Osteocyte (in vitro differentiated cells): Measurements from ENCODE around the gene GLT6D1. TPM values are rescaled to one million over a fixed set of nuclear protein-coding genes. Genes with fewer than 3 reads are reported as not detected.

Experiments
- DNase-seq: peaks from one replicate; pipeline ENCODE4 v3.0.0; 2021; ENCODE audit warnings: mixed read lengths; ENCODE audit not compliant: unreplicated experiment; ENCODE audit errors: extremely low spot score
- H3K27ac Mint-ChIP-seq: one replicate; pipeline ENCODE4 v1.8.0; 2021; ENCODE audit warnings: mild to moderate bottlenecking, mixed read lengths; ENCODE audit not compliant: unreplicated experiment
- H3K27me3 Mint-ChIP-seq: one replicate; pipeline ENCODE4 v1.8.0; 2021; ENCODE audit warnings: mixed read lengths; ENCODE audit not compliant: unreplicated experiment
- H3K36me3 Mint-ChIP-seq: one replicate; pipeline ENCODE4 v1.8.0; 2021; ENCODE audit warnings: mixed read lengths; ENCODE audit not compliant: unreplicated experiment
- H3K4me1 Mint-ChIP-seq: one replicate; pipeline ENCODE4 v1.8.0; 2021; ENCODE audit warnings: mixed read lengths; ENCODE audit not compliant: unreplicated experiment
- H3K4me3 Mint-ChIP-seq: one replicate; pipeline ENCODE4 v1.8.0; 2021; ENCODE audit warnings: mild to moderate bottlenecking, moderate library complexity, mixed read lengths; ENCODE audit not compliant: unreplicated experiment
- H3K9me3 Mint-ChIP-seq: one replicate; pipeline ENCODE4 v1.8.0; 2021; ENCODE audit warnings: mixed read lengths; ENCODE audit not compliant: unreplicated experiment
- total RNA-seq: library from RNA; stranded (reverse); gene quantifications from 2 replicates; pipeline ENCODE4 v1.2.1, GENCODE V29; 2021
- TF ChIP-seq, protein P1 (sequence below): fragments of 200-600 bp; sonication (generic); IDR thresholded peaks from 2 replicates; pipeline ENCODE4 v1.5.0; 2021; ENCODE audit warnings: antibody characterized with exemption, mild to moderate bottlenecking, moderate library complexity

GLT6D1 gene
- total RNA-seq, 1 donor from 2014 or later: not detected

DNA sequence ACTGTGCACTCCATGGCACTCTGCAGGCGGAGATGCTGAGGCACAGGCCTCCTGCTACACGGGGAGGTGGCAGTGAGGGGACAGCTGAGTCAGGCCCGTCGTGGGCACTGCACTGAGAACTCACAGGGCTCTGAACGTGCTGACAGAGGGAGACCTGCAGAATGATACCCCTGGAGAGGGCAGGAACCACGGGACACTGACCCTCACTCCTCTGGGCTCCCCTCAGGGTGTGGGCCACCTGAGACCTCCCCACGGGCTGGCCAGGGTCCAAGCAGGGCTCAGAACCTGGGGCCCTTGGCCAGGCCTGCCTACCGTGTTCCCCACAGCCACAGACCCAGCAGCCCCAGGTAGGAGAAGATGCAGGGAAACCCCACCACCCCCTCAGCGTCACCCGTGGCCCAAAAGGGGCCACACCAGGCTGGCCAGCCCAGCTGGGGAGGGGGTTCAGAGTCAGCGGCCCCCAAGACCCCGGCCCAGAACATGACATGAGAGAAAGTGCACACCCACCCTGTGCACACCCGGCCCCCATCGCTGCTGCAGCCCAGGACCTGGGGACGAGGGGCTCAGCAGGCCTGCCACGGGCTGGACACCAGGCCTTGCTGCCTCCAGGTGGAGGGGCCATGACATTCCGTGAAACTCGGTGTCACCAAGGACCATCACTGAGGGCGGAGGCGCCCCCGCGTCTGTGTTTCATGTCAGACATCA, 30.9 kb downstream of the GLT6D1 start:
- DNase-seq: peak; percentile 83
- Mint-ChIP-seq H3K36me3 (no peaks in the 10 kb centered on the region), H3K27me3 (no peaks in the 10 kb centered on the region), H3K9me3 (no peaks in the 10 kb centered on the region), H3K27ac (no peak overlapping the region), H3K4me1 (no peaks in the 10 kb centered on the region), H3K4me3 (no peak overlapping the region)
- TF ChIP-seq, protein P1, sequence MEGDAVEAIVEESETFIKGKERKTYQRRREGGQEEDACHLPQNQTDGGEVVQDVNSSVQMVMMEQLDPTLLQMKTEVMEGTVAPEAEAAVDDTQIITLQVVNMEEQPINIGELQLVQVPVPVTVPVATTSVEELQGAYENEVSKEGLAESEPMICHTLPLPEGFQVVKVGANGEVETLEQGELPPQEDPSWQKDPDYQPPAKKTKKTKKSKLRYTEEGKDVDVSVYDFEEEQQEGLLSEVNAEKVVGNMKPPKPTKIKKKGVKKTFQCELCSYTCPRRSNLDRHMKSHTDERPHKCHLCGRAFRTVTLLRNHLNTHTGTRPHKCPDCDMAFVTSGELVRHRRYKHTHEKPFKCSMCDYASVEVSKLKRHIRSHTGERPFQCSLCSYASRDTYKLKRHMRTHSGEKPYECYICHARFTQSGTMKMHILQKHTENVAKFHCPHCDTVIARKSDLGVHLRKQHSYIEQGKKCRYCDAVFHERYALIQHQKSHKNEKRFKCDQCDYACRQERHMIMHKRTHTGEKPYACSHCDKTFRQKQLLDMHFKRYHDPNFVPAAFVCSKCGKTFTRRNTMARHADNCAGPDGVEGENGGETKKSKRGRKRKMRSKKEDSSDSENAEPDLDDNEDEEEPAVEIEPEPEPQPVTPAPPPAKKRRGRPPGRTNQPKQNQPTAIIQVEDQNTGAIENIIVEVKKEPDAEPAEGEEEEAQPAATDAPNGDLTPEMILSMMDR: no peak

DNA sequence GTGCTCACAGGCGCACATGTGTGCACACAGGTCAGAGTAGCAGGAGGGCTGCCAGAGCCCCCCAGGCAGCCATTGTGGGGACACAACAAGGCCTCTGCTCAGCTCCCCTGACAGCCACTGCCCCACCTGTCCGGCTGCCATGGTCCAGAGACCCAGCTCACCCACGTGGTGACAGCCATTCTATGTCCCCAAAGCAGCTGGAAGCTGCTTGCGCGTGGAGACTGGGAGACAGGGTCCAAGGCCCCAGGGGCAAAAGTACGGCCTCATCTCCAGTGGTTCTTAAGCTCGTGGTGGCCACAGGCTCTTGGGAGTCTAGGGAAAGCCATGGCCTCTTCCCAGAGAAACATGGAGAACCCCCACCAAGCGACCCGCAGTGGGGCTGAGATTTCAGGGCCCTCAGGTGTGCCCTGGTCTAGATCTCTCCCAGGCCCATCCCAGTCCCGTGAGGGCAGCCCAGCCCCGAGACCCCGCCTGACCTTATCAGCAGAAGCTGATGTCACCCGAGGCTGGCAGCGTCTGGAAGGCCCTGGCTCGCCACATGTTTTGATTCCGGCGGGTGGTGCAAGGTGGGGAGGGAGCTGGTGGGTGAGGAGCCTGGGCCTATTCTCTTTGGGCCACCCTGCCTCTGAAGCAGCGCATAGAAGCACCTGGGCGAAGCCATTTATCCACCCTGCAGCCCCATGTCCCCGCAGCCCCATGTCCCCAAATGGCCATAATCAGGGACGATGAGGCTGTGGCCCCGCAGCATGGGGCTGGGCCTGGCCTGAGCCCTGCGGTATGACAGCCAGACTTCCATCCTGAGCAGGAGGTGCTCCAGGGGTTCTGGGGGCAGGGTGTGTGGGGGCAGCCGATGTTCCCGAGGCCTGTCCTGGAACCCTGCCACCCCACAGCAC, 31.7 kb downstream of the GLT6D1 start:
- Mint-ChIP-seq H3K27ac (no peak overlapping the region), H3K4me1 (no peaks in the 10 kb centered on the region), H3K27me3 (no peaks in the 10 kb centered on the region), H3K9me3 (no peaks in the 10 kb centered on the region), H3K4me3 (no peak overlapping the region), H3K36me3 (no peaks in the 10 kb centered on the region)
- DNase-seq: peak; percentile 84
- TF ChIP-seq, protein P1: no peak

- no peaks in the 10 kb centered on the region for H3K4me1 Mint-ChIP-seq
- no peak overlapping the region for H3K4me3 Mint-ChIP-seq
- H3K9me3 Mint-ChIP-seq: no peaks in the 10 kb centered on the region
- no peak overlapping the region for H3K27ac Mint-ChIP-seq
- TF ChIP-seq, protein P1: no peak
- H3K27me3 Mint-ChIP-seq: no peaks in the 10 kb centered on the region
- H3K36me3 Mint-ChIP-seq: no peaks in the 10 kb centered on the region
- no peak for DNase-seq
Observed at GRCh38 chr9:135606885-135607259, 32.5 kb downstream of the GLT6D1 start.

DNA sequence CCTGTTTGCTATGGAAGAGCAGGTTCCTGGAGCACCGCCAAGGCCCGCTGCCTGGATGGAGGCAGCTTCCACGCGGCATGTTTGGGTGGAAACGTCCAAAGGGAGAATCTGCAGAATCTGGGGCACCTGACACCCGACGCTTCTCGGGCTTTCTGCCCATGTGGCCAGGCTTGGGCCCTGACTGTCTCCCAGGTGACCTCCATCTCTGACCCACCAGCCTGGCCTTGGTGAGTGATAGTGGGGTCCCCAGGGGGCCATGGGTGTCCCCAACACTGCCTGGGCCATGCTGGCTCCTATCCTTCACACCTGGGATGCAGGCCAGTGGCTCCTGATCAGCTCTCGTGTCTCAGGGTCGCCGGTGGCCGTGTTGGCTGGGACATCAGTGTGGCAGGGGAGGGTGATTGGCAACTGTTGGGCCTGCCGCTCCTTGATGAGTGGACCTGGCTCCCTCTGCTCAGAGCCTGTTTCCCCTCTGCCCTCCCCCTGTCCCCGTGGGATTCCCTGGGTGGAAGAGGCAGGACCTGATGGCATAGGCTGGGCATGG, 34.0 kb downstream of the GLT6D1 start:
- Mint-ChIP-seq H3K27me3 (peaks cover 6% of the 10 kb centered on the region), H3K27ac (no peak overlapping the region), H3K4me3 (no peak overlapping the region), H3K4me1 (no peaks in the 10 kb centered on the region), H3K36me3 (no peaks in the 10 kb centered on the region), H3K9me3 (no peaks in the 10 kb centered on the region)
- DNase-seq: peak; percentile 68
- TF ChIP-seq, protein P1: no peak
